Activated CD8-positive, alpha-beta T cell treated with anti-CD3 and anti-CD28 coated beads for 36 hours (primary cell): ENCODE data around the gene PIK3CB. TPM values are rescaled to one million over a fixed set of nuclear protein-coding genes. Genes with fewer than 3 reads are reported as not detected.

Source experiments
- total RNA-seq, 2 experiments: library from RNA; stranded (reverse); gene quantifications; one replicate each; pipeline ENCODE4 v1.2.3, GENCODE V29; 2021

The PIK3CB gene
- total RNA-seq, 2 experiments from 2014 or later, result 12.4 to 13.4 TPM

Other genes starting within 250 kb of the PIK3CB start
- gene CEP70, start 240.7 kb downstream of the PIK3CB start, total RNA-seq, result 10 to 100 TPM; 11.5 to 14.8 TPM
- 1 to 10 TPM; 6.0 TPM for gene FAIM, start 226.2 kb downstream of the PIK3CB start, total RNA-seq
- gene FOXL2, start 112.2 kb upstream of the PIK3CB start, total RNA-seq, result not detected
- gene FOXL2NB, start 112.3 kb upstream of the PIK3CB start, total RNA-seq, result not detected
- not detected for gene PRR23A, start 171.3 kb upstream of the PIK3CB start, total RNA-seq
- gene PRR23B, start 186.0 kb upstream of the PIK3CB start, total RNA-seq, result not detected
- gene PRR23C, start 210.0 kb upstream of the PIK3CB start, total RNA-seq, result not detected